ENCODE data around the gene LRRC70. TPM values are rescaled to one million over a fixed set of nuclear protein-coding genes. Genes with fewer than 3 reads are reported as not detected.
"Not testable (repeated sequence)": the region's sequence is repeated elsewhere in the genome, so short reads cannot be mapped to it uniquely, and the experiment has no call there.

Gene LRRC70
- total and polyA plus RNA-seq, 4 donors = 3.1 to 14.8 (median 5.7) TPM

GRCh38 chr5:62621280-62621679 is 42.7 kb downstream of the LRRC70 start:
- no peak for DNase-seq

GRCh38 chr5:62623271-62623670 is 44.7 kb downstream of the LRRC70 start:
- Histone ChIP-seq H3K9ac (ENCODE audit: insufficient read depth in 1 of 2, low read length in 2 of 2) (no peak overlapping the region), H3K27me3 (ENCODE audit: control insufficient read depth in 3 of 3, insufficient read depth in 3 of 3, low read length in 2 of 3) (no peaks in the 10 kb centered on the region), H3K27ac (ENCODE audit: low read depth in 1 of 2, low read length in 1 of 2) (no peak overlapping the region), H3K4me1 (ENCODE audit: control insufficient read depth in 5 of 5, insufficient read depth in 5 of 5, low read length in 5 of 5) (no peaks in the 10 kb centered on the region), H3K36me3 (ENCODE audit: control insufficient read depth in 4 of 4, insufficient read depth in 4 of 4, low read length in 4 of 4) (peaks cover 0 to 9% (median 3%) of the 10 kb centered on the region in 4 donors), H3K9me3 (ENCODE audit: control insufficient read depth in 4 of 4, insufficient read depth in 3 of 4, low read length in 3 of 4) (no peaks in the 10 kb centered on the region), H3K4me3 (no peak overlapping the region)
- ATAC-seq (ENCODE audit: insufficient read depth, low FRiP score) (no peak), DNase-seq (no peak)
- no peak for TF ChIP-seq CTCF (IDR thresholded peaks at IDR 0.05; ENCODE audit: control extremely low read depth, extremely low read depth)
- 92 to 100% methylated on average over 1 of the region's 1 CpG for WGBS, 2 donors

More at GRCh38 chr5:62621280-62621679, 42.7 kb downstream of the LRRC70 start:
- no peak for ATAC-seq (ENCODE audit: insufficient read depth, low FRiP score)
- no peak for TF ChIP-seq CTCF (IDR thresholded peaks at IDR 0.05; ENCODE audit: control extremely low read depth, extremely low read depth)
- no peak overlapping the region for H3K9ac ChIP-seq (ENCODE audit: insufficient read depth in 1 of 2, low read length in 2 of 2)
- H3K9me3 ChIP-seq (ENCODE audit: control insufficient read depth in 4 of 4, insufficient read depth in 3 of 4, low read length in 3 of 4) = no peaks in the 10 kb centered on the region
- H3K27me3 ChIP-seq (ENCODE audit: control insufficient read depth in 3 of 3, insufficient read depth in 3 of 3, low read length in 2 of 3) = no peaks in the 10 kb centered on the region
- peaks cover 0 to 4% (median 0%) of the 10 kb centered on the region in 5 donors for H3K4me1 ChIP-seq (ENCODE audit: control insufficient read depth in 5 of 5, insufficient read depth in 5 of 5, low read length in 5 of 5)
- H3K27ac ChIP-seq (ENCODE audit: low read depth in 1 of 2, low read length in 1 of 2) = no peak overlapping the region
- 92 to 94% methylated on average over 6 of the region's 6 CpGs for WGBS, 2 donors
- H3K36me3 ChIP-seq (ENCODE audit: control insufficient read depth in 4 of 4, insufficient read depth in 4 of 4, low read length in 4 of 4) = peaks cover 0 to 1% (median 0%) of the 10 kb centered on the region in 4 donors
- no peak overlapping the region for H3K4me3 ChIP-seq

- not testable (repeated sequence) for H3K9me3 ChIP-seq (ENCODE audit: control insufficient read depth in 4 of 4, insufficient read depth in 3 of 4, low read length in 3 of 4); ATAC-seq (ENCODE audit: insufficient read depth, low FRiP score); H3K9ac ChIP-seq (ENCODE audit: insufficient read depth in 1 of 2, low read length in 2 of 2); H3K4me3 ChIP-seq; H3K27me3 ChIP-seq (ENCODE audit: control insufficient read depth in 3 of 3, insufficient read depth in 3 of 3, low read length in 2 of 3); DNase-seq; H3K27ac ChIP-seq (ENCODE audit: low read depth in 1 of 2, low read length in 1 of 2); H3K4me1 ChIP-seq (ENCODE audit: control insufficient read depth in 5 of 5, insufficient read depth in 5 of 5, low read length in 5 of 5)
- peaks cover 0 to 13% (median 3%) of the 10 kb centered on the region in 4 donors for H3K36me3 ChIP-seq (ENCODE audit: control insufficient read depth in 4 of 4, insufficient read depth in 4 of 4, low read length in 4 of 4)
- 97 to 98% methylated on average over 7 of the region's 7 CpGs for WGBS, 2 donors
These were observed 45.8 kb downstream of the LRRC70 start for GRCh38 chr5:62624436-62624835.

GRCh38 chr5:62626534-62626933 is 47.9 kb downstream of the LRRC70 start:
- no peak for TF ChIP-seq CTCF (IDR thresholded peaks at IDR 0.05; ENCODE audit: control extremely low read depth, extremely low read depth)
- ATAC-seq (ENCODE audit: insufficient read depth, low FRiP score) (no peak), DNase-seq (no peak)

More at GRCh38 chr5:62626534-62626933, 47.9 kb downstream of the LRRC70 start:
- Histone ChIP-seq H3K4me1 (ENCODE audit: control insufficient read depth in 5 of 5, insufficient read depth in 5 of 5, low read length in 5 of 5) (no peaks in the 10 kb centered on the region), H3K36me3 (ENCODE audit: control insufficient read depth in 4 of 4, insufficient read depth in 4 of 4, low read length in 4 of 4) (peaks cover 0 to 14% (median 3%) of the 10 kb centered on the region in 4 donors), H3K9me3 (ENCODE audit: control insufficient read depth in 4 of 4, insufficient read depth in 3 of 4, low read length in 3 of 4) (no peaks in the 10 kb centered on the region), H3K4me3 (no peak overlapping the region), H3K9ac (ENCODE audit: insufficient read depth in 1 of 2, low read length in 2 of 2) (no peak overlapping the region), H3K27ac (ENCODE audit: low read depth in 1 of 2, low read length in 1 of 2) (no peak overlapping the region), H3K27me3 (ENCODE audit: control insufficient read depth in 3 of 3, insufficient read depth in 3 of 3, low read length in 2 of 3) (no peaks in the 10 kb centered on the region)
- WGBS, 2 donors = 88 to 91% methylated on average over 2 of the region's 2 CpGs
